ENCODE results near the gene HES2.
A peak's percentile ranks its signal among the peaks of the same experiment; 100 is the strongest.
"Not testable (repeated sequence)": the region's sequence is repeated elsewhere in the genome, so short reads cannot be mapped to it uniquely, and the experiment has no call there.

HES2 gene

DNA sequence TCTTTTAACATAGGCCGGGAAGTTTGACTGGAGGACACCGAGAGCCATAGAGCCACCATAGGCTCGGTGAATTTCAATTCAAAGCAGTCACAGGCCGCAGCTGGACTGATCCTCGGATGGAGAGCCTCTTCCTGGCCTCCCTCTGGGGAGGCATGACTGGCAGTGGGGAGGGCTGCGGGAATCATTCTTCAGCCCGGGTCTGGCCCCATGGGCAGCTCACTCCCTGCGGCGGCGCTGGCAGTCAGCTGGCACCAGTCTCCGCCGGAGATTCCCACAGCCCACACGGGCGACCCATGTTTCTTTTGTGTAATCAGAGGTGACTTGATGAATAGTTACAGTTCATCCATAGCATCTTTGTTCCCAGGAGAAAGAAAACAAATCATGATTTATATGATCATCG lies 15.4 kb upstream of the HES2 start:
- no peak for DNase-seq

DNA sequence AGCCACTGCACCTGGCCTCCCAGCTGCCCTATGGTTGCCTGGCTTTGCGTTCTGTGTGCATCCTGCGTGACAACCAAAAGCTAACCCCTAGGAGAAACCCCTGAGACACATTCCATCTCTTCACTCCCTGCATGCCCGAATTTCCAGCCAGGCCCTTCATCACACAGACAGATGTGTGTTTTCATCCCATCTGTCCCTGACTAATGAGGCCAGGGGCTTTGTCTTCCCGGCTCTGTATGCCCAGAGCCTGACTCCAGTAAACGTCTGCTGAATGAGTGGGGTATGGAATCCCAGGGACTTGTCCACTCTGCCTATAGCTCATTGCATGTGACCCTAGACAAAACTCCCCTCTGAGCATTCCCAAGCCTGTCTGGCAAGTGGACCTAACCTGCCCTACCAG lies 14.5 kb upstream of the HES2 start:
- DNase-seq: no peak

DNA sequence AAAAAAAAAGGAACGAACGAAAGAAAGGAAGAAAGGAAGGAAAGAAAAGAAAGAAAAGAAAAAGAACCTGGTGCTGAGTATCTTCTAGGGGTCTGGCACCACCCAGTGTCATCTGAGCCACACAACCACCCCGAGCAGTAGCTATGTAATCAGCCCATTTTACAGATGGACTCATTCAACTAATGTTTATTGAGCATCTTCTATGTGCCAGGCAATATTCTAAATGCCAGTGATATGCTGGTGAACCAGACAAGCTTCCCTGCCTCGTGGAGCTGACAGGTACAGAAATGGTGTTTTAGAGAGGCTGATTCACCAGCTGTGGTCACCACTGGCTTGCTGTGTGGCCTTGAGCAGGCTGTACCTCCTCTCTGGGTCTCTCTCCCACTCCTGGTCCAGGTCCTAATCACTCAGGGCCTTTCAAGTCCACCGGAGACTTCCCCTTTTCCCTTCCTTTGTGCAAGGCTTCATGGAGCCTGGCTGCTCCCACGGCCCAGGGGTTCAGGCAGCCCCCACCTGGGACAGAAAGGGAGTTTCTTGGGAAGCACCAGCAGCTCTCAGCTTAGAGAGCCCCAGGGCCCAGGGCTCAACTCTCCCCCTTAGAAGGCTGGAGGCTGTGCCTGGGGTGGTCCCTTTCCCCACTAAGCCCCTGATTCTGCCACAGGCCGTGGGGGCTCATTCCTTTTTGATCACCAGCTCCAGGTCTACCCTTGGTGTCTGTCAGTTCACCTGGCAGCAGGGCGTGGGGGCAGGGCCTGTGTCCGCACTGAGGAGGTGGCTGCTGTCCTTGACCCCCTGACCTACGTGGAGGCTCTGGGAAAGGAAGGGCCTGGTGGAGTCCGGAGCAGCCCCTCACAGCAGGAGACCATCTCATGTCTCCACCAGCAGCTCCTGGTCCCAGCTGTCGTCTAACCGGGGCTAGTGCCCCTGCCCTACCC lies 12.2 kb upstream of the HES2 start:
- DNase-seq: not testable (repeated sequence)

DNA sequence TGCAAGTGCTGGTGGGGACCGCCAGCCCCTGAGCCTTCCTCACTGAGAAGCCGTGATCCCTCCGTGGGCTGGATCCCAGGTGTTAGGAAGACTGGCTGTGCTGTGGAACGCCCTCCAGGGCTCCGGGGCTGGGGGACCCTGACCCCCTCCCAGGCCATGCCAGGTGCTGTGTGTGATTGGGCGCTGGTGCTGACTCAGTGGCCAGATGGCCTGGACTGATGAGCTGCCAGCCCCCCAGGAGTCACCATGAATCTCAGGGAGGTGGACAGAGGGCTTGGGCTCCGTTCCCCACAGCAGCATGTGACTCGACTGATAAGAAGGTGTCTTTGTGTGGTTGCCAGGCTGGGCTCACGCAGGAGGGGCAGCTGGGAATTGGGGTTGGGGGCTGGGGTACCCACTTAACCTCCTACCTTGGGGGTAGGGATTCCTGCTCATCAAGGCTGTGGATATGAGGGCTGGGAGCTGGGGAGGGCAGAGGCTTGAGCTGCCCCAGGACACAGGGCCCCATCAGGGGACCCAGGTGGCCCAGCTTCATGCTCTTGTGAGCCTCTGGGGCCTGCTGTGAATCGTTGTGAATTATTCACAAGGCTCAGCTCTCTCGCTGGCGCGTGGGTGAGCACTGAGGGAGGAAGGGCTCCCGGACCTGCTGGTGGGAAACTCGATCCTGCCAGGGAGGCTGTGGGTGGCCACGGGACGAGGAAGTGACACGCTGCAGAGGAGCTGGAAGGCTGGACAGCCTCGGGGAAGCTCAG lies 10.1 kb upstream of the HES2 start:
- not testable (repeated sequence) for DNase-seq

DNA sequence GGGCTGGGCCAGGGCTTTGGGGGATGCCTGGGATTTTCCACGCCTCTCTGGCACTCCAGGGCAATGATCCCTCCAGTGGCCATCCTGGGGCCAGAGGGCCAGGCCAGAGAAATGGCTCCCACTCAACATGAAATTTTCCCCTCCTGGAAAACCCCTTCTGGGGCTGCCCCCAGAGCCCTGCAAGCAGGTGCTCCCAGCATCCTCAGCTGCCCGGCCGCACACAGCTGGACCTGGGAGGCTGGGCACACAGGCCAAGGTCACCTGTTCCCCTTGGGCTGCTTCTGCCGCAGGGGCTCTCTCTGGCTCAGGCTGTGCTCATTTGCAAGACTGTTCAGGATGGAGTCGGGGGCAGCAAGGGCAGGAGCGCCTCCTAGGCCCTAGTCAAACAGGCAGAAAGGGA lies 8.7 kb upstream of the HES2 start:
- not testable (repeated sequence) for DNase-seq

DNA sequence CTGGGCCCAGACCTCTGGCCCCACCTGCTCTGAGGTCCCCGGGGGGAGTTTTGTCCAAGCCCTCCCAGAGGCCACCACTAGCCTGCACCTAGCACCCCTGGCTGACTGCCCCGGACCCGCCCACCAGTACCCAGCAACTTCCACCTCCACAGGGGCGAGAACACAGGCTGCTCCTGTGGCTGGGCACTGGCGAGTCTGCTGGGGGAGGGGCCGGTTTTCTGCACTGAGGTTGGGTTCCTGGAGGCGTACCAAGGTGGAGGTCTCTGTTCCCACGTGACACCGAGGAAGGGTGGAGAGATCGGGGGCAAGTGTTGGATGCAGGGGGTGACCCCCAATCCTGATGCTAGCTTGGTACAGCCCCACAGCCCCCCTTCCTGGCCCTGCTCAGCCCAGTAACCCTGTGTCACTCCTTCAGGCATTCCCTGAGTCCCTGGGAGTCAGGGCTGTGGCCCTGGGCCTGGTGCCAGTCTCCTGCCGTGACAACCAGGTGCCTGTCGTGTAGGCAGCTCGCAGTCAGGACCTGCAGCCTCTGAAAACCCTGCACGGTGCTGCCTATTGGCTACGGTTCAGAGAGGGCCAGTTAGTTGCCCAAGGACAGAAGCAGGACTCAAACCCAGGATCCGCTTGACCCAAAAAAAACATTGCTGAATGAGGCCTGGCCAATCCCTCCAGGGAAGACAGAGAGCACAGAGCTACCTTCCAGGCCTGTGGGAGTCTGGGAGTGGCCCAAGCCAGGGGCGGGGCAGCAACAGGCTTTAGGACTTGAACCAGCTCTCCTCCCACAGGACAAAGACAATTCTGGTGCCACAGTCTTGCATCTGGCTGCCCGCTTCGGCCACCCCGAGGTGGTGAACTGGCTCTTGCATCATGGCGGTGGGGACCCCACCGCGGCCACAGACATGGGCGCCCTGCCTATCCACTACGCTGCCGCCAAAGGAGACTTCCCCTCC lies 8.0 kb upstream of the HES2 start:
- no peak for DNase-seq

DNA sequence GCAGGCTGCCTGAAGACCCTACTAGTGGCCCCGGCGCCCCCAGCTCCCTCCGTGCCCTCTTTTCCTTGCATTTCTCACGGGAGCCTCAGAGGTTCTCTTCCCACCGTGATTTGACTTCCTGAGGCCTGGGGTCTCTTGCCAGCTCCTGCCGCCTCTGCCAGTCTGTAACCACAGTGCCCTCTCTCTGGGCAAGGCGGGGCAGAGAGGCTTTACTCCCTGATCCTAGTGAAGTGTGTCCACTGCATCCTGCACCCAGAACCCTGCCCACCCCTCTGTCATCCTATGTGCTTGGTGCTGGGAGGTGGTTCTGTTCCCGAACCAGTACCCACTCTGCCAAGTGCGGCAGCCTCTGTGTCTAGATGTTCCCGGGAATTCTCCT lies 7.2 kb upstream of the HES2 start:
- DNase-seq: no peak

DNA sequence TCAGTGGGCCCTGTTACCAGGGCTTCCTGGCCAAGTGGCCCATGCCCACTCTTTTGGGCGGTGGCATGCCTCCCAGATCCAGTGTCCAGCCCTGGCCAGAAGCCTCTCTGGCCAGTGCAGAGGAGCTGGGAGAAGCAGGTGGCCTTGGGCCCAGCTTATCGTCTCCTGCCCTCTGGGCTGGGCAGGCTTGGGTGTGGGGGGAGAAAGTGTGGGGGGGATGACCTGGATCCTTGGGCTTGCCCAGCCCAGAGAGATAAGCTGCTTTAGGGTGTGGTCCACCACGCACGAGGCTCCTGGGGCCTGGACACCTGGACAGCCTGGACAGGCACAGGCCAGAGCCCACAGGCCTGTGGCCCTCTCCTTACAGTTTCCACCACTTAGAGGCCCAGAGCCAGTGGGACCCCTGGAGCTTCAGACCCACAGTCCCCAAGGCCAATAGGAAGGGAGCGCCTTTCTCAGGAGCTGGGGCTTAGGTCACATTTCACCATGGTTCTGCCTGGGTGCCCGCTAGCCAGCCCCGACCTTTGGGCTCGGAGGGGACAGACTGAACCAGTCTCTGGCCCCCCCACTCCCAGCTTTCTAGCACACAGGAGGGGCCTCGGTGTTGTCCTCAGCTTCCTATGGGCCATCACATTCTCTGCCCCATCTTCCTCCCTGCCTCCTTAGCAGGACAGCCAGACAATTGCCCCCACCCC lies 6.7 kb upstream of the HES2 start:
- DNase-seq: no peak

DNA sequence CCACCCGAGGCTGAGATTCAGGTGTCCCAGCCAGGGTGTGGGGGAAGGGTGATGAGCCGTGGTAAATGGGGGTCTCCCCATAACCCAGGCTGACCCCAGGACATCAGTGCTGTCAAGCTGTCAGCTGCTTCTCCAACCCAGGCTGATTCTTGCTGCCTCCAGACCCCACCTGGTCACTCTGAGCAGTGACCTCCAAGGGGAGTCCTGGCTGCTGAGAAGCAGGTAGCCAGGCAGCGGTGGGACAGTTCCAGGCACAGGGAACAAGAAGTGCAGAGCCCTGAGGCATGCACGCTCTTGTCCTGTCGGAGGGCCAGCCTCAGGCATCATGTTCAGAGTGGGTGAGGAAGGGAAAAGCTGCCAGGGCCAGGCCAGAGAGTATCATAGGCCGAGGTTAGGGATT lies 5.9 kb upstream of the HES2 start:
- DNase-seq: no peak

DNA sequence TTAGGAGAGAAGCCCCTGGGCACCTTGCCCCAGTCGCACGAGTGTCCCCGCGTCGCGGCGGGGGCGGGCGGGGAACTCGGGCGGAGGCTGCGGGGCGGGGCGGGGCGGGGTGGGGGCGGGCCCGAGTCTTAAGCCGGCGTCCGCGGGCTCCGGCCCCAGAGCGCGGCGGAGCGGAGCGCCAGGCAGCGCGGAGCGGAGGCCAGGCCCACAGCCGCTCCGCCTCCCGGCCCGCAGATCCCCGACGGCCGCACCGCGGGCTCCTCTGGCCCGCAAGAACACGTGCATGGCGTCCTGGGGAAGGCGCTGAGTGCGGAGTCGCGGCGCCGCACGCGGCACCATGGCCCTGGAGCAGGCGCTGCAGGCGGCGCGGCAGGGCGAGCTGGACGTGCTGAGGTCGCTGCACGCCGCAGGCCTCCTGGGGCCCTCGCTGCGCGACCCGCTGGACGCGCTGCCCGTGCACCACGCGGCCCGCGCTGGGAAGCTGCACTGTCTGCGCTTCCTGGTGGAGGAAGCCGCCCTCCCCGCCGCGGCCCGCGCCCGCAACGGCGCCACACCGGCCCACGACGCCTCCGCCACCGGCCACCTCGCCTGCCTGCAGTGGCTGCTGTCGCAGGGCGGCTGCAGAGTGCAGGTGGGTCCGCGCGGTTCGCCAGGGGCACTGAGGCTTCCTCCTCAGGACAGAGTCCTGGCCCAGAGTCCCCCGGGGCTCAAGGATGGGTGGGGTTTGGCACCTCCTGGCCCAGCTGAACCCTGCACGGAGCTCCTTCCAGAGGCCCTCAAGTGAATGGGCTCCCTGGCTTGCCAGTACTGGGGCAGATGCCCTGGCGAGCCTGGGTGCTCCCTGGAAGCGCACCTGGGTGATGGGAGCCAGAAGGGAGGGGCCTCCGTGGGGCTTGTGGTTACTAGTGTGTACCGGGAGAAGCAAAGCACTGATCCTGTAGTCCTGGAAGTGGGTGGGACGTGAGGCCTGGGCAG lies 5.2 kb upstream of the HES2 start, which contains the start of gene ESPN:
ESPN (plus strand) TSS at position 158 of the 975 bp plus-strand sequence; CDS start at position 338, 180 bp downstream.
- DNase-seq: no peak

DNA sequence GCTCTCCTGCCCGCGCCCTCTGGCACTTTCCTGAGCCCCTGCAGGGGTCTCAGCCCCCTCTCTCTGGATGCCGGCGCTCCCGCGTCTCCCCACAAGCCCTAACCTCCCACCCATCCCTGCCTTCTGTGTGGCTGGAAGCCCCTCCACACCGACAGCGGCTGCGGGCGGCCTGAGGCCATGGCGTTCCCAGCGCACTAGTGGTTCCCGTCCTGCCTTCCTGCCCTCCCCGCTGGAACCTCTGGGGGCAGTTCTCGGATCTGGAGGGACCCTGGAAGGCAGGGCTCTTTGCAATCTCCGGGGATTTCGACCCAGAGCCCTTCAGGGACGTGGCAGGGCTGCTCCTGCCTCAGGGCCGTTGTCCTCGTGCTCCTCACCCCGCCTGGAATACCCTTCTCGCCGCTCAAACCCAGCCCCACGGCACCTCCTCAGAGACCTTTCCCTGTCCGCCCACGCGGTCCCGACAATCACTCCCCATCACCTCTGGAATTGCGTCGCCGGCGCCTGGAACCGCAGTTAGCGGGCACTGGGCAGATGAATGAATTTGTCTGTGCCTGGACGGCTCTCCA lies 4.4 kb upstream of the HES2 start:
- no peak for DNase-seq

DNA sequence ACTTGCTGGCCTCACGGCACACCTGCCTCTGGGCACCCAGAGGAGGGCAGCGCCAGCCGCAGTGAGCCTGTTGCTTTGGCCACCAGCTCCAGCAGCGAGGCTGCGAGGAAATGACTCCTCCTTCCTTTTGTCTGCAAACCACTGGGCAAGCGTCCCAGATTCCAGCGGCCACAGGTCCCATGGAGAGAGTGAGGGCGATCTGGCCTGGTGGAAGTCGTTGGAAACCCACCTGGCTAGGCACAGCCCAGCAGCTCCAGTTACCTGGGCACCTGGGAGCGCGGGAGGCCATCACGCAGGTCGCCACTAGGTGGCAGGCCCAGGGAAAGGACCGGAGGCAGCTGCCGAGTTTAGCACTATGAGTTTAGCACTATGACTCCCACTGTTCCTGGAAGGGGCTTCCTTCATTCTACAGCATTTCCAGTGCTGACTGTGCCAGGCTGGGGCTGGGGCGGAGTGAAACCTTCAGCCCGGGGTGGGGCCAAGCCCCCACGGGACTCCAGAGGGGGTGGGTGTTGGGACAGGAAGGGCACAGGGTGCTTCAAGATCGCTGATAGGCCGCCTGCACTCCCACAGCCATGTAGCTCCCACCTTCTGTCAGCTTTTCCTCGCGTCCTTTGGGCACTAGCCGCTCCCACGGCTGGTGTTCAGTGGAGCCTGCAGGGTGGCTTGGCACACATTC lies 3.7 kb upstream of the HES2 start:
- DNase-seq: peak; percentile 15

DNA sequence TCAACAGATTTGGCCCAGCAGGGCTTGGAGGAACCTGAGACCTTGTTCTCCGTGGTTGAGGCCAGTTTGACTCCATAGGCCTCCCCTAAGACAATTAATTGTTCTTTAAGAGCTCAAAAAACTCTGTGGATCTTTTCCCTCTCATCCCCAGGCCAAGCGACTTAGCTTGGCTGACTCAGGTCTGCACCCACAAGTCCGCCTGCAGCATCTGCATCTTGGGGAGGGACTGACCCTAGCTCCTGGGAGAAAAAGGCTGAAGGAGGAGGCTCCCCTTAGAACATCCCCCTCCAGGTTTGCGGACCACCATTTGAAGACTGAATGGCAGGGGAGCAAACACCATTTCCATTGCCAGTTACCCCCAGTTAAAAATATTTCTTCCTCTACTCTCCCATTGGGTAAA lies 1.5 kb upstream of the HES2 start:
- no peak for DNase-seq

DNA sequence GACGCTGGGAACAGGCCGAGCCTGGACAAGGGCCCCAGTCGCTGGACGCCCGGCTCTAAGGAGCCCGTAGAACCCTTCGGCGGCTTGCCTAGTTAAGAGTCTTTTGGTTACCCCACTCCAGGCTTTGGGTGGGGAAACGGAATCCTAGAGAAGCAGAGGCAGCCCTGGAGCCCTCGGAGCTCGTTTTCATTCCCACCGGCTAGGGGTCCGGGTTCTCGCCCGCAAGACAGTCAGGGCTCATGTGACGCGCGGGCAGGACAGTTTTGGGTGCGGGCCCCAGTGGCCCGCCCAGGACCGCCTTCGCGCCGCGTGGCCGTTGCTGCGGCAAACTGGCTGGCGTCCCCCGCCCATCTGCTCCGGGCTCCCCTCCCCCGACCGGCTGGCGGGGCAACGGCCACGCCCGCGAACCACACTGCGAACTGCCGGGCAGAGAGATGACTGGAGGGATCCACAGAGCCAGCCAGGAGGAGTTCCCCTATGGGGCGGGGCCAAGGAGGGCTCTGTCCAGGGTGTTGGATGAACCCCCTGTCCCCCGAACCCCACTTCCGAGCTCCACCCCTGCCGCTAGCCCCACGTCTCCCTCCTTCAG lies 829 bp upstream of the HES2 start:
- DNase-seq: no peak

DNA sequence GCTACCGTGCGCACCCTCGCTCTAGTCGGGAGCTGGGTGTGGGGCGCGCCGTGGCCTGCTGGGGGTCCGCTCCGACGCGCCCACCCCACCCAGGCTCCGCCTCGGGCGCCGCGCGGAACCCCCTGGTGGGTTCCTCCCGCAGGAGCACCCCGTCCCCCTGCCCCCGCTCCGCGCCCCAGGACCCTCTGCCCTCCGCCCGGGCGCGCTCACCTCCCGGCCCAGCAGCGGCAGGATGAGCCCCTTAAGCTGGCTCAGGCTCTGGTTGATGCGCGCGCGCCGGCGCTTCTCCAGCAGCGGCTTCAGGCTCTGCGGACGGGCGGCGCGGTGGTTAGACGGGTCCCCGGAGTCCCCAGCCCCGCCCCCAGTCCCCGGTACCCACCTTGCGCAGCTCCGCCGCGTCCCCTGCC lies 319 bp downstream of the HES2 start:
- no peak for DNase-seq

DNA sequence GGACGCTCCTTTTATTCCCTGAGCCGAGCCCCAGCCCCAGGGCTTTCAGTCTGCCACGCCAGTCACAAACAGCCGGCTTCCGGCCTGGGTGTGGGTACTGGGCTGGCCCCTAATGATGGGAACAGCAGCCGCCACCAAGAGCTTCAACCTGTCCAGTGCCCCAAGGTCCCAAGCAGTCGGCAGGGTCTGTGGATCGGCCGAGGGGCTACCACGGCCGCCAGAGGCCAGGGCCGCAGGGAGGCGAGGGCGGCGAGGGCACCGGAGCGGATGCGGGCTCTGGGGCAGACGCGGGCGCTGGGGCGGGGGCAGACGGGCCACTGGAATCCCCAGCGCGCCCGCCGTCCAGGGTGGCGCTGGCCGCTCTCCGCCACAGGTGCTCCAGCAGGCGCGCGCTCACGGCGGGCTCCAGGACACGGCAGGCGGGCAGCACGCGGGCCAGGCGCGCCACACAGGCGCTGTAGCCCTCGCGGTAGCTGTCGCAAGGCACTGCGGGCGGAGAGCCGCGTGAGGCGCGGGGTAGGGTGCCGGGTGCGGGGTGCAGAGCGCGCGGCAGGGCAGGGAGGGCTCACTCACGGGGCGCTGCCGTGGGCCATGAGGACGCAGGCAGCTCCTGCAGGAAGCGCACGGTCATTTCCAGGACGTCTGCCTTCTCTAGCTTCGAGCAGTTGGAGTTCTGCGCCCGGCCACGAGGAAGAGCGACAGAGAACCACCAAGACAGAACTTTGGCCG lies 887 bp downstream of the HES2 start:
- no peak for DNase-seq

DNA sequence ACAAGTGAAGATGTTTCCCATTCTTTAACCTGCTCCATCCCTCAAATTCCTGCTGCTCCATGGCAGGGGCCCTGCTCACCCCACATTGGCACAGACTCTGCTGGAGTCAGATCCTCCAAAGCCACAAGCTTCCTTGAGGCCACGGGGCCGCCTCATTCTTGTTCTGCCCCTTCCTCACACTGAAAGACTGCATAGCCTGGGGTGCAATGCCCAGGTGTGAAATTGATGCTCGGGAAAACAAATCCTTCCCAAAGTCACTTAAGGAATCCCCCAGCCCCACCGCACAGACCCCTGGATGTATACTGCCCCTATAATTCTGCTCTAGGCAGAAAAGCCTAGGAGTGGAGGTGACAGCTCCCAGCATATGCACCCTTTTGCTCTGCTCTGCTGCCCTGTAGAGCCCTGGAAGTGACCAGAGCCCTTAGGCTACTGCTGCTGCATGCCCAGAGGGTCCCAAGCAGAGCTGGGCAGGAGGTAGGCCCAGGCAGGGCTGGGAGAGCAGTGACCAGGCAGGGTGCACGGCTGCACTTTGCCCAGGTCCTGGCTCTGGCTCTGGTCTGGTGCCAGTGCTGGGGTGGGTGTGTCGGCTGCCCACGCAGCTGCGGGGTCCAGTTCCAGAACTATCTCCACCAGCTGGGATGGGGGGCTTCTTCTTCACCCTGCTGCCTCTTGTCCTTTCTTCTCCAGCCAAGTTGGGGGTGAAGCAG lies 1.6 kb downstream of the HES2 start:
- DNase-seq: no peak

DNA sequence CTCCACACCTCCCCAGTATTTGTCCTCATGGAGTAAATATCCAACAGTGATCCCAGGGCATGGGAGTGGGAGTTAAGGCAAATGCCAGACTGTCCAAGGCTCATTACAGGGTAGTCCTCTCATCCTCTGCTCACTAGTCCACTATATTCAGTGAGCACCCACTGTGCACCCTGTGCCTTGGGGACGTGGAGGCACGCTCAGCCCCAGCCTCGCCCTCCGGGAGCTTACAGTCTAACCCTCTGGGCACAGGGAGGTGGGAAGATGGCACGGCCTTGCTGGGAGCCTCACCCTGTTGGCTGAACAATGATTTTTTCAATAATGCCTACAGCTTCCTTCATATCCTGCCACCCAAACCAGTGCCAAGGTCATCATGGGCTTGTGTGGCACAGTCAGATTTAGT lies 2.8 kb downstream of the HES2 start:
- DNase-seq: no peak

All from T1000 (cell line).